ENCODE measurements around the gene THEM4.
"Not testable (repeated sequence)": the region's sequence is repeated elsewhere in the genome, so short reads cannot be mapped to it uniquely, and the experiment has no call there.

THEM4 gene

GRCh38 chr1:151881479-151881878 is 27.8 kb downstream of the THEM4 start:
- no peak for TF ChIP-seq CTCF (IDR thresholded peaks at IDR 0.05; ENCODE audit: low read depth, low read length, missing control alignments)
- no peak overlapping the region for H3K4me3 ChIP-seq (replicated peaks; ENCODE audit: low read depth, low read length)
- DNase-seq (ENCODE audit: extremely low read depth, low read depth), result no peak

- no peak overlapping the region for H3K4me3 ChIP-seq (replicated peaks; ENCODE audit: low read depth, low read length)
- DNase-seq (ENCODE audit: extremely low read depth, low read depth), result no peak
- no peak for TF ChIP-seq CTCF (IDR thresholded peaks at IDR 0.05; ENCODE audit: low read depth, low read length, missing control alignments)
These were observed 33.8 kb downstream of the THEM4 start for GRCh38 chr1:151875419-151876097.

GRCh38 chr1:151872776-151873175 is 36.5 kb downstream of the THEM4 start:
- not testable (repeated sequence) for H3K4me3 ChIP-seq (replicated peaks; ENCODE audit: low read depth, low read length); DNase-seq (ENCODE audit: extremely low read depth, low read depth)

- no peak for DNase-seq (ENCODE audit: extremely low read depth, low read depth)
- no peak for TF ChIP-seq CTCF (IDR thresholded peaks at IDR 0.05; ENCODE audit: low read depth, low read length, missing control alignments)
- no peak overlapping the region for H3K4me3 ChIP-seq (replicated peaks; ENCODE audit: low read depth, low read length)
These were observed 37.9 kb downstream of the THEM4 start for GRCh38 chr1:151871284-151872030.

GRCh38 chr1:151868486-151868885 is 40.8 kb downstream of the THEM4 start:
- no peak for TF ChIP-seq CTCF (IDR thresholded peaks at IDR 0.05; ENCODE audit: low read depth, low read length, missing control alignments)
- H3K4me3 ChIP-seq (replicated peaks; ENCODE audit: low read depth, low read length), result no peak overlapping the region
- DNase-seq (ENCODE audit: extremely low read depth, low read depth), result no peak

- TF ChIP-seq CTCF (IDR thresholded peaks at IDR 0.05; ENCODE audit: low read depth, low read length, missing control alignments), result no peak
- no peak overlapping the region for H3K4me3 ChIP-seq (replicated peaks; ENCODE audit: low read depth, low read length)
- DNase-seq (ENCODE audit: extremely low read depth, low read depth), result no peak
These were observed 41.4 kb downstream of the THEM4 start for GRCh38 chr1:151867765-151868411.

GRCh38 chr1:151867321-151867720 is 42.0 kb downstream of the THEM4 start:
- DNase-seq (ENCODE audit: extremely low read depth, low read depth), result no peak
- H3K4me3 ChIP-seq (replicated peaks; ENCODE audit: low read depth, low read length), result no peak overlapping the region
- no peak for TF ChIP-seq CTCF (IDR thresholded peaks at IDR 0.05; ENCODE audit: low read depth, low read length, missing control alignments)

All from HFF-Myc (cell line).